GM19351 (cell line): Measurements from ENCODE around the gene EGFR.

Experiments
- ATAC-seq: cut with Tn5 transposase; IDR thresholded peaks from one replicate; pipeline ENCODE4 v1.9.1; 2021; ENCODE audit warnings: mild to moderate bottlenecking, moderate library complexity; ENCODE audit not compliant: unreplicated experiment

Gene EGFR

GRCh38 chr7:55260171-55260570 is 241.4 kb downstream of the EGFR start:
- ATAC-seq = no peak

GRCh38 chr7:55260676-55261385 is 242.0 kb downstream of the EGFR start:
- no peak for ATAC-seq
